Measurements from ENCODE around the gene GZMM. TPM values are rescaled to one million over a fixed set of nuclear protein-coding genes. Genes with fewer than 3 reads are reported as not detected.
A peak's percentile ranks its signal among the peaks of the same experiment; 100 is the strongest.

Gene GZMM
- total and polyA plus RNA-seq, 2 of the 13 experiments (the other 11 are each of a cell fraction or from before 2014, with no cell fraction given) = 0.07 TPM; not detected in 1

GRCh38 chr19:494171-495080 is 49.4 kb upstream of the GZMM start (continued):
- no peak for TF ChIP-seq ZNF574 (CRISPR knock-in tag; IDR thresholded peaks at IDR 0.05)
- TF ChIP-seq ZFP37 (CRISPR knock-in tag; IDR thresholded peaks at IDR 0.05; ENCODE audit: borderline replicate concordance) = no peak
- TF ChIP-seq ZNF34 (CRISPR knock-in tag; IDR thresholded peaks at IDR 0.05; ENCODE audit: borderline replicate concordance) = no peak
- TF ChIP-seq TCF7 (IDR thresholded peaks at IDR 0.05; ENCODE audit: low read depth) = no peak
- TF ChIP-seq ELF3 (CRISPR knock-in tag; IDR thresholded peaks at IDR 0.05) = peak; percentile 45; the same call in 1 of the 2 replicates
- no peak for TF ChIP-seq ZNF737 (CRISPR knock-in tag; IDR thresholded peaks at IDR 0.05; ENCODE audit: borderline replicate concordance)
- TF ChIP-seq HNRNPK (IDR thresholded peaks at IDR 0.05; ENCODE audit: low read depth, low read length, poor library complexity, severe bottlenecking) = no peak
- TF ChIP-seq, protein P1, sequence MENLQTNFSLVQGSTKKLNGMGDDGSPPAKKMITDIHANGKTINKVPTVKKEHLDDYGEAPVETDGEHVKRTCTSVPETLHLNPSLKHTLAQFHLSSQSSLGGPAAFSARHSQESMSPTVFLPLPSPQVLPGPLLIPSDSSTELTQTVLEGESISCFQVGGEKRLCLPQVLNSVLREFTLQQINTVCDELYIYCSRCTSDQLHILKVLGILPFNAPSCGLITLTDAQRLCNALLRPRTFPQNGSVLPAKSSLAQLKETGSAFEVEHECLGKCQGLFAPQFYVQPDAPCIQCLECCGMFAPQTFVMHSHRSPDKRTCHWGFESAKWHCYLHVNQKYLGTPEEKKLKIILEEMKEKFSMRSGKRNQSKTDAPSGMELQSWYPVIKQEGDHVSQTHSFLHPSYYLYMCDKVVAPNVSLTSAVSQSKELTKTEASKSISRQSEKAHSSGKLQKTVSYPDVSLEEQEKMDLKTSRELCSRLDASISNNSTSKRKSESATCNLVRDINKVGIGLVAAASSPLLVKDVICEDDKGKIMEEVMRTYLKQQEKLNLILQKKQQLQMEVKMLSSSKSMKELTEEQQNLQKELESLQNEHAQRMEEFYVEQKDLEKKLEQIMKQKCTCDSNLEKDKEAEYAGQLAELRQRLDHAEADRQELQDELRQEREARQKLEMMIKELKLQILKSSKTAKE (CRISPR knock-in tag; IDR thresholded peaks at IDR 0.05; ENCODE audit: borderline replicate concordance) = peak; percentile 14; the same call in 1 of the 2 replicates
- TF ChIP-seq, protein P2, sequence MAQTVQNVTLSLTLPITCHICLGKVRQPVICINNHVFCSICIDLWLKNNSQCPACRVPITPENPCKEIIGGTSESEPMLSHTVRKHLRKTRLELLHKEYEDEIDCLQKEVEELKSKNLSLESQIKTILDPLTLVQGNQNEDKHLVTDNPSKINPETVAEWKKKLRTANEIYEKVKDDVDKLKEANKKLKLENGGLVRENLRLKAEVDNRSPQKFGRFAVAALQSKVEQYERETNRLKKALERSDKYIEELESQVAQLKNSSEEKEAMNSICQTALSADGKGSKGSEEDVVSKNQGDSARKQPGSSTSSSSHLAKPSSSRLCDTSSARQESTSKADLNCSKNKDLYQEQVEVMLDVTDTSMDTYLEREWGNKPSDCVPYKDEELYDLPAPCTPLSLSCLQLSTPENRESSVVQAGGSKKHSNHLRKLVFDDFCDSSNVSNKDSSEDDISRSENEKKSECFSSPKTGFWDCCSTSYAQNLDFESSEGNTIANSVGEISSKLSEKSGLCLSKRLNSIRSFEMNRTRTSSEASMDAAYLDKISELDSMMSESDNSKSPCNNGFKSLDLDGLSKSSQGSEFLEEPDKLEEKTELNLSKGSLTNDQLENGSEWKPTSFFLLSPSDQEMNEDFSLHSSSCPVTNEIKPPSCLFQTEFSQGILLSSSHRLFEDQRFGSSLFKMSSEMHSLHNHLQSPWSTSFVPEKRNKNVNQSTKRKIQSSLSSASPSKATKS (CRISPR knock-in tag; IDR thresholded peaks at IDR 0.05) = no peak
- TF ChIP-seq ZNF432 (CRISPR knock-in tag; IDR thresholded peaks at IDR 0.05; ENCODE audit: borderline replicate concordance) = no peak
- TF ChIP-seq ZNF17 (CRISPR knock-in tag; IDR thresholded peaks at IDR 0.05) = no peak
- TF ChIP-seq, protein P3, sequence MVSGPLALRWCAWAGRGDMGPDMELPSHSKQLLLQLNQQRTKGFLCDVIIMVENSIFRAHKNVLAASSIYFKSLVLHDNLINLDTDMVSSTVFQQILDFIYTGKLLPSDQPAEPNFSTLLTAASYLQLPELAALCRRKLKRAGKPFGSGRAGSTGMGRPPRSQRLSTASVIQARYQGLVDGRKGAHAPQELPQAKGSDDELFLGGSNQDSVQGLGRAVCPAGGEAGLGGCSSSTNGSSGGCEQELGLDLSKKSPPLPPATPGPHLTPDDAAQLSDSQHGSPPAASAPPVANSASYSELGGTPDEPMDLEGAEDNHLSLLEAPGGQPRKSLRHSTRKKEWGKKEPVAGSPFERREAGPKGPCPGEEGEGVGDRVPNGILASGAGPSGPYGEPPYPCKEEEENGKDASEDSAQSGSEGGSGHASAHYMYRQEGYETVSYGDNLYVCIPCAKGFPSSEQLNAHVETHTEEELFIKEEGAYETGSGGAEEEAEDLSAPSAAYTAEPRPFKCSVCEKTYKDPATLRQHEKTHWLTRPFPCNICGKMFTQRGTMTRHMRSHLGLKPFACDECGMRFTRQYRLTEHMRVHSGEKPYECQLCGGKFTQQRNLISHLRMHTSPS (CRISPR knock-in tag; IDR thresholded peaks at IDR 0.05; ENCODE audit: low read depth) = no peak
- TF ChIP-seq ETV6 (CRISPR knock-in tag; conservative IDR thresholded peaks at IDR 0.05) = no peak
- TF ChIP-seq PHB2 (IDR thresholded peaks at IDR 0.05; ENCODE audit: partially characterized antibody) = no peak
- no peak for TF ChIP-seq FOXJ3 (CRISPR knock-in tag; IDR thresholded peaks at IDR 0.05; ENCODE audit: borderline replicate concordance)

All from HepG2 (cell line).